ENCODE measurements around the gene OSBPL8. TPM values are rescaled to one million over a fixed set of nuclear protein-coding genes. Genes with fewer than 3 reads are reported as not detected.

Gene OSBPL8
- total and polyA plus RNA-seq, 2 experiments from 2014 or later: 64.4 to 73.4 TPM

- no peak overlapping the region for H2AFZ ChIP-seq
- no peak for DNase-seq
- H3K36me3 ChIP-seq (ENCODE audit: low read depth): no peaks in the 10 kb centered on the region
- peaks cover 3% of the 10 kb centered on the region; the same call in 1 of the 2 replicates for H4K20me1 ChIP-seq (ENCODE audit: insufficient read depth)
- in situ Hi-C loops (cut with MboI): no loop called here
- H3K4me2 ChIP-seq (ENCODE audit: unreplicated experiment): no peak overlapping the region
- H3F3A ChIP-seq (ENCODE audit: insufficient read depth): no peaks in the 10 kb centered on the region
- no peaks in the 10 kb centered on the region for H3K9me3 ChIP-seq (ENCODE audit: low read depth)
- no peaks in the 10 kb centered on the region for H3K27me3 ChIP-seq (replicated peaks; ENCODE audit: insufficient read depth)
- no peak overlapping the region for H3K9ac ChIP-seq
- no peak overlapping the region for H3K27ac ChIP-seq
- H3K9me2 ChIP-seq (ENCODE audit: insufficient read depth): no peaks in the 10 kb centered on the region
- TF ChIP-seq EZH2 (IDR thresholded peaks at IDR 0.05; ENCODE audit: insufficient read depth, poor library complexity, severe bottlenecking) (no peak), EZH2phosphoT487 (IDR thresholded peaks at IDR 0.05; ENCODE audit: insufficient read depth, low read depth) (no peak)
- no peak overlapping the region for H3K4me3 ChIP-seq
- H3K4me1 ChIP-seq (ENCODE audit: insufficient read depth): peaks cover 12% of the 10 kb centered on the region
- peaks cover 88% of the 10 kb centered on the region for H3K79me2 ChIP-seq (ENCODE audit: insufficient read depth)
Measured at GRCh38 chr12:76460807-76461206, 98.8 kb downstream of the OSBPL8 start.

- no peaks in the 10 kb centered on the region for H3K36me3 ChIP-seq (ENCODE audit: low read depth)
- peaks cover 7% of the 10 kb centered on the region; the same call in 1 of the 2 replicates for H3F3A ChIP-seq (ENCODE audit: insufficient read depth)
- H3K79me2 ChIP-seq (ENCODE audit: insufficient read depth): peaks cover 81% of the 10 kb centered on the region
- H3K9me3 ChIP-seq (ENCODE audit: low read depth): no peaks in the 10 kb centered on the region
- H2AFZ ChIP-seq: no peak overlapping the region
- H4K20me1 ChIP-seq (ENCODE audit: insufficient read depth): peaks cover 3% of the 10 kb centered on the region; the same call in 1 of the 2 replicates
- peaks cover 26% of the 10 kb centered on the region for H3K4me1 ChIP-seq (ENCODE audit: insufficient read depth)
- H3K9ac ChIP-seq: no peak overlapping the region
- no peak overlapping the region for H3K27ac ChIP-seq
- no peak for DNase-seq
- WGBS, 2 experiments (ENCODE audit: low coverage in 1 of 2, low lambda C conversion rate in 2 of 2, missing lambda C conversion rate in 2 of 2): 74 to 78% methylated on average over 5 of the region's 5 CpGs
- in situ Hi-C loops (cut with MboI): no loop called here
- H3K9me2 ChIP-seq (ENCODE audit: insufficient read depth): no peaks in the 10 kb centered on the region
- no peak overlapping the region for H3K4me3 ChIP-seq
- no peak overlapping the region for H3K4me2 ChIP-seq (ENCODE audit: unreplicated experiment)
- no peaks in the 10 kb centered on the region for H3K27me3 ChIP-seq (replicated peaks; ENCODE audit: insufficient read depth)
- TF ChIP-seq EZH2phosphoT487 (IDR thresholded peaks at IDR 0.05; ENCODE audit: insufficient read depth, low read depth) (no peak), EZH2 (IDR thresholded peaks at IDR 0.05; ENCODE audit: insufficient read depth, poor library complexity, severe bottlenecking) (no peak)
Measured at GRCh38 chr12:76457818-76458217, 101.8 kb downstream of the OSBPL8 start.

- no peaks in the 10 kb centered on the region for H3K9me2 ChIP-seq (ENCODE audit: insufficient read depth)
- TF ChIP-seq EZH2phosphoT487 (IDR thresholded peaks at IDR 0.05; ENCODE audit: insufficient read depth, low read depth): no peak
- no peak for TF ChIP-seq EZH2 (IDR thresholded peaks at IDR 0.05; ENCODE audit: insufficient read depth, poor library complexity, severe bottlenecking)
- DNase-seq: no peak
- peaks cover 22% of the 10 kb centered on the region for H3K4me1 ChIP-seq (ENCODE audit: insufficient read depth)
- no peak overlapping the region for H3K4me3 ChIP-seq
- H2AFZ ChIP-seq: no peak overlapping the region
- H3K27ac ChIP-seq: no peak overlapping the region
- WGBS, 2 experiments (ENCODE audit: low coverage in 1 of 2, low lambda C conversion rate in 2 of 2, missing lambda C conversion rate in 2 of 2): 92 to 95% methylated on average over 7 of the region's 7 CpGs
- no peaks in the 10 kb centered on the region for H3K9me3 ChIP-seq (ENCODE audit: low read depth)
- in situ Hi-C loops (cut with MboI): no loop called here
- peaks cover 7% of the 10 kb centered on the region; the same call in 1 of the 2 replicates for H3F3A ChIP-seq (ENCODE audit: insufficient read depth)
- H4K20me1 ChIP-seq (ENCODE audit: insufficient read depth): peaks cover under 1% of the 10 kb centered on the region; the same call in 1 of the 2 replicates
- H3K9ac ChIP-seq: no peak overlapping the region
- H3K27me3 ChIP-seq (replicated peaks; ENCODE audit: insufficient read depth): no peaks in the 10 kb centered on the region
- H3K36me3 ChIP-seq (ENCODE audit: low read depth): no peaks in the 10 kb centered on the region
- H3K4me2 ChIP-seq (ENCODE audit: unreplicated experiment): no peak overlapping the region
- H3K79me2 ChIP-seq (ENCODE audit: insufficient read depth): peaks cover 81% of the 10 kb centered on the region
Measured at GRCh38 chr12:76457010-76457409, 102.6 kb downstream of the OSBPL8 start.

- Histone ChIP-seq H3K9me3 (ENCODE audit: low read depth) (no peaks in the 10 kb centered on the region), H2AFZ (no peak overlapping the region), H3K36me3 (ENCODE audit: low read depth) (no peaks in the 10 kb centered on the region), H3K9ac (no peak overlapping the region), H4K20me1 (ENCODE audit: insufficient read depth) (no peaks in the 10 kb centered on the region), H3K4me1 (ENCODE audit: insufficient read depth) (peaks cover 27% of the 10 kb centered on the region), H3K27ac (no peak overlapping the region; the same call in 1 of the 2 replicates), H3K27me3 (replicated peaks; ENCODE audit: insufficient read depth) (no peaks in the 10 kb centered on the region), H3F3A (ENCODE audit: insufficient read depth) (peaks cover 7% of the 10 kb centered on the region; the same call in 1 of the 2 replicates), H3K9me2 (ENCODE audit: insufficient read depth) (no peaks in the 10 kb centered on the region), H3K79me2 (ENCODE audit: insufficient read depth) (peaks cover 79% of the 10 kb centered on the region), H3K4me2 (ENCODE audit: unreplicated experiment) (peak overlapping the region; percentile 31), H3K4me3 (no peak overlapping the region)
- in situ Hi-C loops (cut with MboI): no loop called here
- WGBS, 2 experiments (ENCODE audit: low coverage in 1 of 2, low lambda C conversion rate in 2 of 2, missing lambda C conversion rate in 2 of 2): 23 to 26% methylated on average over 2 of the region's 2 CpGs
- peak; percentile 93 for DNase-seq
- TF ChIP-seq EZH2phosphoT487 (IDR thresholded peaks at IDR 0.05; ENCODE audit: insufficient read depth, low read depth): no peak
- TF ChIP-seq EZH2 (IDR thresholded peaks at IDR 0.05; ENCODE audit: insufficient read depth, poor library complexity, severe bottlenecking): no peak
Measured at GRCh38 chr12:76455582-76456345, 103.8 kb downstream of the OSBPL8 start.
